HEK293T (cell line): Measurements from ENCODE around the gene SNAI3.

Experiments used
- CTCF ChIA-PET: fragments of 350-600 bp; formaldehyde crosslinking; extraction: SDS; loops from one replicate; lab custom pipeline; 2021; ENCODE audit warnings: antibody characterized with exemption, inconsistent platforms; lab: Yijun Ruan, JAX
- POLR2A ChIA-PET: fragments of 350-600 bp; formaldehyde crosslinking; extraction: SDS; loops from one replicate; lab custom pipeline; 2020; ENCODE audit warnings: antibody characterized with exemption, inconsistent platforms; lab: Yijun Ruan, JAX
- DNase-seq: peaks from one replicate; pipeline ENCODE4 v3.0.0; 2012; ENCODE audit warnings: mixed read lengths; ENCODE audit errors: extremely low spot score
- ARNT ChIP-seq: fragments of 450-650 bp; IDR thresholded peaks from 2 replicates; pipeline ENCODE4 v1.6.1; 2017; ENCODE audit warnings: mild to moderate bottlenecking
- BHLHE40 ChIP-seq: fragments of 450-650 bp; IDR thresholded peaks from 2 replicates; pipeline ENCODE4 v1.6.1; 2016; ENCODE audit warnings: mild to moderate bottlenecking, moderate library complexity, borderline replicate concordance
- CTBP1 ChIP-seq: fragments of 450-650 bp; IDR thresholded peaks from 2 replicates; pipeline ENCODE4 v1.6.1; 2016; ENCODE audit warnings: borderline replicate concordance
- ELF4 ChIP-seq: fragments of 450-650 bp; IDR thresholded peaks from 2 replicates; pipeline ENCODE4 v1.6.1; 2017; ENCODE audit warnings: antibody characterized with exemption
- FOXA1 ChIP-seq: fragments of 450-650 bp; IDR thresholded peaks from 2 replicates; pipeline ENCODE4 v1.6.1; 2016; ENCODE audit warnings: mild to moderate bottlenecking
- FOXK2 ChIP-seq: fragments of 450-650 bp; IDR thresholded peaks from 2 replicates; pipeline ENCODE4 v1.6.1; 2016; ENCODE audit warnings: mild to moderate bottlenecking
- FOXM1 ChIP-seq: fragments of 450-650 bp; IDR thresholded peaks from 2 replicates; pipeline ENCODE4 v1.6.1; 2017; ENCODE audit warnings: mild to moderate bottlenecking, borderline replicate concordance
- HDGF ChIP-seq: fragments of 450-650 bp; IDR thresholded peaks from 2 replicates; pipeline ENCODE4 v1.6.1; 2017; ENCODE audit warnings: antibody characterized with exemption, borderline replicate concordance
- L3MBTL2 ChIP-seq: fragments of 450-650 bp; conservative IDR thresholded peaks from 2 replicates; pipeline ENCODE4 v1.6.1; 2016; ENCODE audit warnings: mild to moderate bottlenecking
- LEF1 ChIP-seq: fragments of 450-650 bp; IDR thresholded peaks from 2 replicates; pipeline ENCODE4 v1.6.1; 2017; ENCODE audit warnings: mild to moderate bottlenecking, borderline replicate concordance
- NFRKB ChIP-seq: fragments of 450-650 bp; IDR thresholded peaks from 2 replicates; pipeline ENCODE4 v1.6.1; 2016; ENCODE audit warnings: mild to moderate bottlenecking, moderate library complexity
- PKNOX1 ChIP-seq: fragments of 450-650 bp; IDR thresholded peaks from 2 replicates; pipeline ENCODE4 v1.6.1; 2016
- SP1 ChIP-seq: fragments of 450-650 bp; IDR thresholded peaks from 2 replicates; pipeline ENCODE4 v1.6.1; 2017
- SUZ12 ChIP-seq: fragments of 450-650 bp; IDR thresholded peaks from 2 replicates; pipeline ENCODE4 v1.6.1; 2016; ENCODE audit warnings: mild to moderate bottlenecking
- TARDBP ChIP-seq: fragments of 450-650 bp; IDR thresholded peaks from 2 replicates; pipeline ENCODE4 v1.6.1; 2016
- ZNF384 ChIP-seq: fragments of 450-650 bp; IDR thresholded peaks from 2 replicates; pipeline ENCODE4 v1.6.1; 2016

Gene SNAI3

GRCh38 chr16:88705801-88706228, 19.5 kb upstream of the SNAI3 start:
- TF ChIP-seq FOXM1 = no peak
- no peak for TF ChIP-seq LEF1
- TF ChIP-seq FOXK2 = no peak
- TF ChIP-seq CTBP1 = no peak
- no peak for TF ChIP-seq BHLHE40
- TF ChIP-seq L3MBTL2 = no peak
- no peak for TF ChIP-seq TARDBP
- no peak for TF ChIP-seq NFRKB
- TF ChIP-seq SP1 = no peak
- no peak for TF ChIP-seq SUZ12
- TF ChIP-seq ZNF384 = no peak
- no peak for TF ChIP-seq ARNT
- POLR2A ChIA-PET = interaction anchor here (0.8 kb wide), 1 partner anchor 18 kb away, joined by 4 read pairs; no protein-coding TSS in a partner anchor
- CTCF ChIA-PET = interaction anchor here (1.3 kb wide), 1 partner anchor 32 kb away, joined by 3 read pairs; no protein-coding TSS in a partner anchor
- peak; percentile 51 for DNase-seq

- no peak for DNase-seq
- POLR2A ChIA-PET = interaction anchor here (0.8 kb wide), 1 partner anchor 17 kb away, joined by 4 read pairs; no protein-coding TSS in a partner anchor
- CTCF ChIA-PET = interaction anchor here (1.3 kb wide), 1 partner anchor 32 kb away, joined by 3 read pairs; no protein-coding TSS in a partner anchor
- no peak for TF ChIP-seq SP1
- TF ChIP-seq L3MBTL2 = no peak
- TF ChIP-seq SUZ12 = no peak
- no peak for TF ChIP-seq ARNT
- TF ChIP-seq FOXA1 = no peak
- TF ChIP-seq FOXM1 = no peak
- no peak for TF ChIP-seq HDGF
- TF ChIP-seq ZNF384 = no peak
- no peak for TF ChIP-seq LEF1
- TF ChIP-seq CTBP1 = no peak
- no peak for TF ChIP-seq BHLHE40
Measured at GRCh38 chr16:88705076-88705684, 18.9 kb upstream of the SNAI3 start.

GRCh38 chr16:88703486-88704309, 17.4 kb upstream of the SNAI3 start:
- DNase-seq = no peak
- ChIA-PET POLR2A (no interaction called here), CTCF (no interaction called here)
- TF ChIP-seq TARDBP (no peak), FOXK2 (no peak), SP1 (no peak), ARNT (no peak), FOXA1 (no peak), CTBP1 (no peak), ELF4 (no peak), LEF1 (no peak), L3MBTL2 (no peak), ZNF384 (no peak), FOXM1 (no peak), SUZ12 (no peak), BHLHE40 (no peak), NFRKB (no peak), PKNOX1 (no peak), HDGF (no peak)

GRCh38 chr16:88702371-88703210, 16.3 kb upstream of the SNAI3 start:
- TF ChIP-seq TARDBP (no peak), ARNT (no peak), HDGF (no peak), FOXA1 (no peak), L3MBTL2 (no peak), PKNOX1 (no peak), NFRKB (no peak)
- POLR2A ChIA-PET = no interaction called here
- DNase-seq = no peak
- CTCF ChIA-PET = no interaction called here

GRCh38 chr16:88701581-88702370, 15.5 kb upstream of the SNAI3 start:
- ChIA-PET CTCF (no interaction called here), POLR2A (interaction anchor here (0.7 kb wide), 1 partner anchor 10 kb away, joined by 4 read pairs; no protein-coding TSS in a partner anchor)
- TF ChIP-seq FOXA1 (no peak), SP1 (no peak)
- DNase-seq = no peak
